Gastroesophageal sphincter (tissue), 3 donors: Measurements from ENCODE around the gene STUM.

Source experiments
- POLR2A ChIP-seq, 2 donors: fragments of 450-650 bp; IDR thresholded peaks; one replicate each; pipeline ENCODE4 v1.6.1; 2017; ENCODE audit warnings: antibody characterized with exemption in 2 of 2, mild to moderate bottlenecking in 2 of 2, moderate library complexity in 1 of 2
- TF ChIP-seq, protein P1 (sequence below), 4 experiments: fragments of 200-600 bp in 2 of 4; fragments of 450-650 bp in 2 of 4; sonication (generic) in 1 of 4; IDR thresholded peaks; one replicate each; pipeline ENCODE4 v1.5.1; 2017 to 2019; ENCODE audit warnings: antibody characterized with exemption in 4 of 4, mild to moderate bottlenecking in 2 of 4, moderate library complexity in 2 of 4

DNA sequence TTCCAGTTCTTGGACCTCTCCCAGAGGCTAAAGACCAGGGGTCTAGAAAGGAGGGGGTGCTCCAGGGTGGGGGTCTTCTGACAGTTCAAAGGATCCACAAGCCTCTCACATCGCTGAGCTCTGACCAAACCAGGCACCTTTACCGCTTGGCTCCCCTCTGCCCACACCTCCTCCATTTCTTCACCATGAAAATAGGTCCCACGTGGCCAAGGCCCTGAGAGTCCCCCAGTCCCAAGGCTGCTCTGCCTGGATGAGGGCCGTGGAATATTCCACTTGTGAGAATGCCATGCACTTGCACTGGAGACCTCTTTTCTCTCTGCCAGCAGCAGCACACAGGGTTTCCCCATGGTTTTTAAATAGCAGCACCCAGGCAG is 103.2 kb downstream of the STUM start:
- TF ChIP-seq, protein P1, sequence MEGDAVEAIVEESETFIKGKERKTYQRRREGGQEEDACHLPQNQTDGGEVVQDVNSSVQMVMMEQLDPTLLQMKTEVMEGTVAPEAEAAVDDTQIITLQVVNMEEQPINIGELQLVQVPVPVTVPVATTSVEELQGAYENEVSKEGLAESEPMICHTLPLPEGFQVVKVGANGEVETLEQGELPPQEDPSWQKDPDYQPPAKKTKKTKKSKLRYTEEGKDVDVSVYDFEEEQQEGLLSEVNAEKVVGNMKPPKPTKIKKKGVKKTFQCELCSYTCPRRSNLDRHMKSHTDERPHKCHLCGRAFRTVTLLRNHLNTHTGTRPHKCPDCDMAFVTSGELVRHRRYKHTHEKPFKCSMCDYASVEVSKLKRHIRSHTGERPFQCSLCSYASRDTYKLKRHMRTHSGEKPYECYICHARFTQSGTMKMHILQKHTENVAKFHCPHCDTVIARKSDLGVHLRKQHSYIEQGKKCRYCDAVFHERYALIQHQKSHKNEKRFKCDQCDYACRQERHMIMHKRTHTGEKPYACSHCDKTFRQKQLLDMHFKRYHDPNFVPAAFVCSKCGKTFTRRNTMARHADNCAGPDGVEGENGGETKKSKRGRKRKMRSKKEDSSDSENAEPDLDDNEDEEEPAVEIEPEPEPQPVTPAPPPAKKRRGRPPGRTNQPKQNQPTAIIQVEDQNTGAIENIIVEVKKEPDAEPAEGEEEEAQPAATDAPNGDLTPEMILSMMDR (IDR thresholded peaks at IDR 0.05), result no peak
- TF ChIP-seq POLR2A (IDR thresholded peaks at IDR 0.05), result no peak
